ES-I3 (cell line): ENCODE results near the gene TEX101.

Experiments
- H3K36me3 ChIP-seq: 2 replicates; pipeline ENCODE4 v1.6.1; 2013; ENCODE audit warnings: mild to moderate bottlenecking, low read length, control low read depth, moderate library complexity; ENCODE audit not compliant: insufficient read depth
- H3K4me1 ChIP-seq: 2 replicates; pipeline ENCODE4 v1.6.1; 2013; ENCODE audit warnings: mild to moderate bottlenecking, control low read depth, low read length; ENCODE audit not compliant: insufficient read depth
- H3K9ac ChIP-seq: 2 replicates; pipeline ENCODE4 v1.6.1; 2013; ENCODE audit warnings: low read depth, mild to moderate bottlenecking, low read length, moderate library complexity
- H3K9me3 ChIP-seq: 2 replicates; pipeline ENCODE4 v1.6.1; 2013; ENCODE audit warnings: mild to moderate bottlenecking, low read length, moderate library complexity; ENCODE audit not compliant: control insufficient read depth, insufficient read depth

Gene TEX101

DNA sequence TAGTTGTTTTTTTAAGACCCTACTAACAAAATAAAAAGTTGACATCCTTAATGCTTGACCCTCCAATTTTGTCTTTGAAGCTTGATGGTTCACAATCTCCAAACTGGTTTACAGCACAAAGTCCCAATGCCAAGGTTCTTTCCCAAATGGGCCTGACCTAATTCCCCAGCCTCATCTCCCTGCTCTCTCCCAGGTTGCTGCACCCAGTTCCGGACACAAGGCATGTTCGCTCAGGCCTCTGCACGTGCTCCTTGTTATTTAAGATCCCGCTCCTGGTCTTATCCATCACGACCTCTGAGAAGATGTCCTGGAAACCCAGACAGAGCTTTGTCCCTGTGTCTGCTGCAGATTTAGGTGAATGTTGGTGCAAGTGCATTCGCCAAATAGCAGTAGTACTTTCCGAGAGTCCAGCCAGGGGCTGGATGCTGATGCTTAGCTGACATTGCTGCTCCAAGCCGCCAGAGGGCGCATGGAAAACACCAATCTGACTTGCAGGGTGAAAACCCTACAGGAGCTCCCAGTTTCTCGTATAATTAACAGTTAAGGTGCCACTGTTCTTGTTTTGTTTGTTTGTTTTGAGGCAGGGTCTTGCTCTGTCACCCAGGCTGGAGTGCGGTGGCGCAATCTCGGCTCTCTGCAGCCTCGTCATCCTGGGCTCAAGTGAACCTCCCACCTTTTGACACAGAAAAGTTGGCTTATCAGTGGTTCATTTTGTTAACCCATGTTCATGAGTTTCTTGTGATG lies 32.2 kb downstream of the TEX101 start:
- H3K9me3 ChIP-seq = no peaks in the 10 kb centered on the region; the same call in 1 of the 2 replicates
- H3K4me1 ChIP-seq = peaks cover 4% of the 10 kb centered on the region; the same call in 1 of the 2 replicates
- H3K9ac ChIP-seq = no peak overlapping the region
- no peaks in the 10 kb centered on the region for H3K36me3 ChIP-seq

DNA sequence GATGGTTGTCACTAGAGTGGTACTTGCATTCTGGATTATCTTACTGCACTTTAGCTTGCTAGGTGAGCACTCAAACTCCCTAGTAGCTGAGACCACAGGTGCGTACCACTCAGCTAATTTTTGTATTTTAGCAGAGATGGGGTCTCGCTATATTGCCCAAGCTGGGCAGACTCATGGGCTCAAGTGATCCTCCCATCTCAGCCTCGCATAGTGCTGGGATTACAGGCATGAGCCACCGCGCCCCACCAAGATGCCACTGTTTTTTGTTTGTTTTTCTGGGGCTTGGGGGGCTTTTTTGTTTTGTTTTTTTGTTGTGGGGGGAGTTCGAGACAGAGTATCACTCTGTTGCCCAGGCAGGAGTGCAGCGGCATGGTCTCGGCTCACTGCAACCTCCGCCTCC lies 33.0 kb downstream of the TEX101 start:
- no peaks in the 10 kb centered on the region for H3K36me3 ChIP-seq
- H3K9me3 ChIP-seq = no peaks in the 10 kb centered on the region; the same call in 1 of the 2 replicates
- no peak overlapping the region for H3K9ac ChIP-seq
- H3K4me1 ChIP-seq = peaks cover 4% of the 10 kb centered on the region; the same call in 1 of the 2 replicates

DNA sequence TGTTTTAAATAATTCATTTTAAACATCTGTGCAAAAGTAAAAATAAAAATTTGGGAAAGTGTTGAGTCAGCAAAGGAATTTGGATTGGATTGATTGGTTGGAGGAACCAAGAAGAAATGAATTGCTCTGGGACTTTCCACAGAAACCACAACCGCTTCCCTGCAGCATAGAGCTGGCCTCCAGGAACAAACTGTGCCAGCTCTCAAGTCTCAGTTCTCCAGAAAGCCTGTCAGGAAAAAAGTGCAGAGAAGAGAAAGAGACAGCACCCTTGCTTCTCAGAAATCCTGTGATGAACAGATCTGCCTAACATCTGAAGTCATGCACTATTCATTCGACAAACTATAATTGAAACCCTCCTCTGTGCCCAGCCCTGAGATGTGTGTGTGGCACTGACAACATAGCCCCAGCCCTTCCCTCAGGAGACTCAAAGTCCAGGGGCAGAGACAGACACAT lies 35.9 kb downstream of the TEX101 start:
- H3K4me1 ChIP-seq = peaks cover 4% of the 10 kb centered on the region; the same call in 1 of the 2 replicates
- H3K9ac ChIP-seq = no peak overlapping the region
- H3K36me3 ChIP-seq = no peaks in the 10 kb centered on the region
- H3K9me3 ChIP-seq = no peaks in the 10 kb centered on the region; the same call in 1 of the 2 replicates

DNA sequence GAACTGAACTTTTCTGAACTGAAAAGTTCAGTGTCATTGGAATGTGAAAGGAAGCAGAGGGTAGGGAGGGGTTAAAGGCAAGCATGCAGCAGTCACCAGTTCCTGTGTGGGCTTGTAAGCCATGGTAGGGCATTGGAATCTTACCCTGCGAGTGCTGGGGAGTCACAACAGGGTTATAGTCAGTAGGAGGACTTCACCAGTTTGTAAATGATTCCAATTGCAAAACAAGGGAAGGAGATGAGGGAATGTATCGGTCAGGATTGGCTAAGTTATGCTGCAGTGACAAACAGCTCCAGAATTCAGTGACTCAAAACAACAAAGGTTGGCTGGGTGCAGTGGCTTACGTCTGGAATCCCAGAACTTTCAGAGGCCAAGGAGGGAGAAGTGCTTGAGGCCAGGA lies 37.9 kb downstream of the TEX101 start:
- Histone ChIP-seq H3K9me3 (no peaks in the 10 kb centered on the region; the same call in 1 of the 2 replicates), H3K4me1 (no peaks in the 10 kb centered on the region)

DNA sequence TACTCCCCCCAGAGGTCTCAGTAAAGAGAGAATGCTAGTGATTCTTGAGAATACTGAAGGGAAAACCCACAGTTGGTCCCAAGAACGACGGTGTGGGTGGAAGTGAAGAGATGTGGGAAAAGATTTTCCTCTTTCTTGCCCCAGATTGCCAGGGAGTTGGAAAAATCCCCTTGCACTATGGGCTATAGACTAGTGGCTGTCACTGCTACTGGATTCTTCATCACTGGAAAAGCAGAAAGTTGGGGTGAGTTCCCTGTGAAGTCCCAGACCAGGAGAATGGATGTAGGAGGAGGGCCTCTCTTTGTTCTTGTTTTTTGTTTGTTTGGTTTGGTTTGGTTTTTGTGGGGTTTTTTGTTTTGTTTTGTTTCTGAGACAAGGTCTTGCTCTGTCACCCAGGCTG lies 39.3 kb downstream of the TEX101 start:
- Histone ChIP-seq H3K36me3 (no peaks in the 10 kb centered on the region), H3K9ac (no peak overlapping the region), H3K9me3 (no peaks in the 10 kb centered on the region; the same call in 1 of the 2 replicates), H3K4me1 (peaks cover 4% of the 10 kb centered on the region; the same call in 1 of the 2 replicates)

More for the DNA sequence above, 37.9 kb downstream of the TEX101 start:
- Histone ChIP-seq H3K9ac (no peak overlapping the region), H3K36me3 (no peaks in the 10 kb centered on the region)

DNA sequence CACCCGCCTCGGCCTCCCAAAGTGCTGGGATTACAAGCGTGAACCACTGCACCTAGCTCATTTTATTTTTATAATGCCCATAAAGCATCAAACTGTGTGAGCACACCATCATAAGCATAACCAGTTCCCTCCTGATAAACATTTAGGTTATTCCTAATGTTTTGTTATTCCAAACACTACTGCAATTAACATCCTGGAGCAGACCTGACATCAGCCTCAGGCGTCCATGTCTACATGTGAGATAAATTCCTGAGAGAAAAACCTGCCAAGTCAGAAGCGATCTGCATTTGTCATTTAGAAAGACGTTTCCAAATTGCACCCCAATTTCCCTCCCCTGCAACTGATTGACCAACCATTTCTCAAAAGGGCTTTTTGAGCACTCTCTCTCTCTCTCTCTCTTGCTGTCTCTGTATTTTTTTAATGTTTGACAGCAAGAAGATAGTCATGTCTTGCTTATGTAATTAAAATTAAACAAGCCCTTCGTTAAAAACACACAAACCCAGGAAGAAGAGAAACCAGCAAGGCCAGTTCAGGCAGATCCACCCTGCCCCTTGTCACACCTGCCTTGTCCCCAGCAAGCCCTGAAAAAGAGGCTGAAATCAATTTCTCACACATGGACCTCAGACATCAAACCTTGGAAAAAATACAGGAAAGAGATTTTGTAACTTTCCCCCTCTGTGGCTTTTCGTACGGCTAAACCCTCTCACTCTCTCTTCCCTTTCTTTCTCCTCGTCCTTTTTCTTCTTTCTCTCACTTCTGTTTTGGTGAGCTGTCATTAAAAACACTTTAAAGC lies 40.8 kb downstream of the TEX101 start:
- H3K9ac ChIP-seq = no peak overlapping the region
- no peaks in the 10 kb centered on the region; the same call in 1 of the 2 replicates for H3K9me3 ChIP-seq
- no peaks in the 10 kb centered on the region for H3K36me3 ChIP-seq
- H3K4me1 ChIP-seq = peaks cover 4% of the 10 kb centered on the region; the same call in 1 of the 2 replicates

DNA sequence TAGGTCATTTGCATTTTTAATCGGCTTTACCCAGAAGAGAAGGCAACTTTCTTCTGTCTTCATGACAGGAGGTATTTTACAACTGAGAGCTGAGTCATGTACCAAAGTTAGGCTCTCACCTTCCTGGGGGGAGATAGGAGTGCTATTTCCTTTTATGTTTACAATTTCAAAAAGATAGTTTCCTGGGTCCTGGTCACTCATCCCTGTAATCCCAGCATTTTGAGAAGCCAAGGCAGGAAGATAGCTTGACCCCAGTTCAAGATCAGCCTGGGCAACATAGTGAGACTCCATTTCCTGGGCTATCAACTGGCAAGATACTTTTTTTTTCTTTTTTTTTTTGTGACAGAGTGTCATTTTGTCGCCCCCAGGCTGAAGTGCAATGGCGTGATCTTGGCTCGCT lies 43.1 kb downstream of the TEX101 start:
- peaks cover 4% of the 10 kb centered on the region; the same call in 1 of the 2 replicates for H3K4me1 ChIP-seq
- H3K9ac ChIP-seq = no peak overlapping the region
- H3K9me3 ChIP-seq = no peaks in the 10 kb centered on the region
- no peaks in the 10 kb centered on the region for H3K36me3 ChIP-seq

DNA sequence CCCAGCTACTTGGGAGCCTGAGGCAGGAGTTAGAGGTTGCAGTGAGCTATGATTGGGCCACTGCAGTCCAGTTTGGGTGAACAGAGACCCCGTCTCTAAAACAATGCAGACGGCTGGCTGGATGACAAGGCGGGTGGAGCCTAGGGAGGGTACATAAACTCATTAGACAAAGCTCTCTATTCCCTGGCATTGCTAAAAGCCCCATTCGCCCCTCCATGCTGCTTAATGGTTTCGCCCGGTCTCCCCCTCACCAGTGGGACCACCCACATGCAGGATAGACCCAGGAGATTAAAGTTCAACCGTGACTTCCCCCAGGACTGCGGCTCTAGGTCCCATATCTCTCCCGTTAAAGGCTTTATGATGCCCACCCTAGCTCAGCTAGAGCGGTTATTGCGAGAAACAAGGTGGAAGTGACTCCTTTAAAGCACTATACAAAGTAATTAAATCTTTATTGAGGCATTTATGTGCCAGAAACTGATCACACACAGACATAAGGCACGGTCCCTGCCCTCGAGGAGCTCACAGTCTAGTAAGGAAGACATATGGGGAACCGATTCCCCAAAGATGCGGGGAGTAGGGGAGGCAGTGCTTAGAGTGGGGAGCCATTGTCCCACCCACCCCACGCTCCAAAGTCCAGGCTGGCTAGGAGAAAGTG lies 45.8 kb downstream of the TEX101 start:
- H3K9ac ChIP-seq = no peak overlapping the region
- H3K4me1 ChIP-seq = peaks cover 4% of the 10 kb centered on the region
- no peaks in the 10 kb centered on the region for H3K36me3 ChIP-seq
- H3K9me3 ChIP-seq = no peaks in the 10 kb centered on the region

DNA sequence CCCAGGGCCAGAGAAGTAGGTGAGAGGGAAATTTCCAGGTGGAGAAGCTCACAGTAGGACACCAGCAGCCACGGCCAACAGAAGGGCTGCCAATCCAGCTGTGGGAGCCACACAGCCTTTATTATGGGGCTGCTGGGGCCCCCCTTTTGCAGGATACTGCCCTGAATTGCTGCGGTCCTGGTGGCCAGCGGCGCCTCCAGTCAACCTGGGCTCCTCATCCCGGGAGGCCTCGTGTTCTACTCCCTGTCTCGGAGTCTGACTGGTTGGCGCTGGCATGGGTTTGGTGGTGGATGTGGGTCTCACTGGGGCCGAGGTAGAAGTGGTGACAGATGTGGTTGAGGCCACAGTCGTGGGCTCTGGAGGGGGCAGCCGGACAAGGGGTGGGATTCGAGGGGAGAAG lies 46.6 kb downstream of the TEX101 start:
- Histone ChIP-seq H3K9ac (no peak overlapping the region), H3K9me3 (no peaks in the 10 kb centered on the region), H3K4me1 (peaks cover 9% of the 10 kb centered on the region), H3K36me3 (no peaks in the 10 kb centered on the region)

DNA sequence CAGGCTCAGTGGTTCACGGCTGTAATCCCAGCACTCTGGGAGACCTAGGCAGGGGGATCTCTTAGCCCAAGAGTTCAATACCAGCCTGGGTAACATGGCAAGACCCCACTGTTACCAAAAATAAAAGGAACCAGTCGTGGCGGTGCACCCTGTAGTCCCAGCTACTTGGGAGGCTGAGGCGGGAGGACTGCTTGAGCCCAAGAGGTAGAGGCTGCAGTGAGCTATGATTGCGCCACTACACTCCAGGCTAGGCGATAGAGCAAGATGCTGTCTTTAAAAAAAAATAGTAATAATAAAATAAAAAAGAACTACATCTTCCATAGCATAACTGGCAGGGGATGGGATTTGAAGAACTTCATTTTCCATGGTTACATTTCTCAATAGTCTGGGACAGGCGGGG lies 47.7 kb downstream of the TEX101 start:
- Histone ChIP-seq H3K9ac (peak overlapping the region; percentile 62; the same call in 1 of the 2 replicates), H3K36me3 (no peaks in the 10 kb centered on the region), H3K9me3 (no peaks in the 10 kb centered on the region), H3K4me1 (peaks cover 9% of the 10 kb centered on the region)

DNA sequence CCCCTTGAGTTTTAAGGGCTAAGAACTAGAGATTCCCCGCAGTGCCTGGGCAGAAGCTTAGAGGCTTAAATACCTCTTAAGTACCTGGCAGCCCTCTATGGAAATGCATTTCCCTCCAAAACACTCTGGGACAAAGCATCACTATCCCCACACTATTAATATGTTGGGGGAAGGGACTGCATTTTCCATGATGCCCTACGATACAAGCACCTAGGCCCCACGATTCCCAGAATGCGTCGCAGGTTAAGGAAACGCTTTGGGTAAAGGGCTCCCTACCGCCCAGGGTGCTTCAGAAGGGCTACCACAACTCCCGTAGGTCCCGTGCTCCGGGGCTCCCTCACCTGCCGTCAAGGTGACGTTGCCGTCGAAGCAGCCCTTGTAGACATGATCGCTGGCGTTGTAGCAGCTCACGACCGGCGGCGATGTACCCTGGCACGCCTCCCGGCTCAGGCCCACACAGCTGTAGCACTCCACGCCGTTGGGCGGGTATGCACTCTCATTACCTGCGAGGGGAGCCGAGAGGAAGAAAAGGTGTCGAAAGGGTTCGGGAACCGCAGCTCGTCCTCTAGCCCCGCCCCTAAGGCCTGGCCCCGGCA lies 48.2 kb downstream of the TEX101 start:
- H3K36me3 ChIP-seq = no peaks in the 10 kb centered on the region
- H3K4me1 ChIP-seq = peaks cover 6% of the 10 kb centered on the region
- H3K9me3 ChIP-seq = no peaks in the 10 kb centered on the region
- peak overlapping the region; percentile 62 for H3K9ac ChIP-seq

DNA sequence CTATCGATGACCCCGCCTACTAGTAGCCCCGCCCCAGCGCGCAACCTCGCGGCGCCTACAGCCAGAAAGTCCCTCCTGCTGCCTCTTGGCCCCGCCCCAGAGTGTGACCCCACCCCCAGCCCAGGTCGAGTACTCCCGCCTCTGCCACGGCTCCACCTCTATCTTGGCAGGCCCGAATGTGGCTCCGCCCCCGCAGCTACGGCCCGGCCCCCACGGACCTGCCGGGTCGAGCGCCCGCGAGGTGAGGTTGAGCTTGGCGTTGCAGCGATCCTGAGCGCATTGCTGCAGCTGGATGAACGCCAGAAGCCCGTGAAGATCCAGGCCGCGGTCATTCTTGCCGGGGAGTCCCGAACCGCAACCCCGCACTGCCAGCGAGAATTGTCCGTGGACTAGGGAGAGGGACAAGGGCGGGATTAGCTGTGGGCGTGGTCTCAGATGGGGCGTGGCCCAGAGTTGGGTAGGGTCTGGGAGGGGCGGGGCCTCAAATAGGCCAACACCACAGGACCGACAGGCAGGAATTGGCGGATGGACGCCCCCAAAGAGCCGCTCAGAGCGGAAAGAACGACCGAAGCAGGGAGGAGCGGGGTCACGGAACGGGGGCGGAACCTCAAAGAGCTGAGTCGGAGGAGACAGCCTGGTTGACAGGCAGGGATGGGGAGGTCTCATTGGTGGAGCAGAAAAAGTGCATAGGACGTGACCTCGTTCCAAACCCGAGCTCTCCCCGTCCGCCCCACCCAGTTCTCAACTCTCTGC lies 48.9 kb downstream of the TEX101 start:
- H3K36me3 ChIP-seq = no peaks in the 10 kb centered on the region
- H3K9ac ChIP-seq = peak overlapping the region; percentile 85; the same call in 1 of the 2 replicates
- peaks cover 5% of the 10 kb centered on the region; the same call in 1 of the 2 replicates for H3K4me1 ChIP-seq
- H3K9me3 ChIP-seq = no peaks in the 10 kb centered on the region

DNA sequence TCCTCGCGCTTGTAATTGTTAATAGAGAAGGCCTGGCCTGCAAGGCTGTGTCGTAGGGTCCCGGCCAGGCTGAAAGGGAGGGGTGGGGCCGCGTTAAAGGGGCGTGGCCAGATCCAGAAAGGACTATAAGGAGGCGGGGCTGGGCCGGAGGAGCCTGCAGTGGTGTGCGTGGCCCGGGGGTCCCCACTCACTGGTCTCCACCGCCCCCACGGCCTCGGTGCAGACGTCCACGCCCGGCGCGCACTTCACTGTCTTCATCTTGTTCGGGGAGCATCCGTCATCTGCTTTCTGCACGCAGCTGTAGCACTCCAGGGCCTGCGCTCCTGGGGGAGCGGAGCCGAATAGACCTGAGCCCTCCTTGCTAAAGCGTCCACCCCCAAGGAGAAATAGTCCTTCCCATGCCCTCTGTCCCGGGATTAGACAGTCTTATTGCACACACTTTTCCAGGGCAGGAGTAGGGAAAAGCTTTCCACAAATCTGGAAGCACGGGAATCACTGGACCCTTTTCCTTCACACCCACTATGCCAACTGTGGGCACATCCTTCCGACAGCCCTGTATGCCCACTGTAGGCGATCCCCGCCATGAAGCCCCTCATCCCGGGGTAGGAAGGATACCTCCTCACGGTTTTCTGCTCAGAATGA lies 49.6 kb downstream of the TEX101 start:
- H3K9ac ChIP-seq = peak overlapping the region; percentile 85; the same call in 1 of the 2 replicates
- H3K4me1 ChIP-seq = peaks cover 5% of the 10 kb centered on the region; the same call in 1 of the 2 replicates
- no peaks in the 10 kb centered on the region for H3K9me3 ChIP-seq
- H3K36me3 ChIP-seq = no peaks in the 10 kb centered on the region
